Parathyroid adenoma (tissue), 2 donors: Measurements from ENCODE around the gene NFASC.

Experiments
- H2AFZ ChIP-seq: fragments of 300-600 bp; sonication (generic); one replicate; pipeline ENCODE4 v1.7.0; 2017; ENCODE audit warnings: antibody characterized with exemption, mild to moderate bottlenecking
- H3K27ac ChIP-seq: fragments of 300-600 bp; sonication (generic); one replicate; pipeline ENCODE4 v1.7.0; 2017
- H3K27me3 ChIP-seq: fragments of 300-600 bp; sonication (generic); one replicate; pipeline ENCODE4 v1.7.0; 2017; ENCODE audit warnings: low read length; ENCODE audit not compliant: control insufficient read depth, insufficient read depth
- H3K36me3 ChIP-seq: fragments of 300-600 bp; sonication (generic); one replicate; pipeline ENCODE4 v1.7.0; 2017; ENCODE audit warnings: low read length; ENCODE audit not compliant: control insufficient read depth, insufficient read depth
- H3K4me1 ChIP-seq: fragments of 300-600 bp; sonication (generic); one replicate; pipeline ENCODE4 v1.7.0; 2017; ENCODE audit warnings: control low read depth
- H3K4me2 ChIP-seq: fragments of 300-600 bp; sonication (generic); one replicate; pipeline ENCODE4 v1.7.0; 2017; ENCODE audit warnings: low read length
- H3K4me3 ChIP-seq: fragments of 300-600 bp; sonication (generic); one replicate; pipeline ENCODE4 v1.7.0; 2017; ENCODE audit warnings: low read depth, low read length
- H3K79me2 ChIP-seq: fragments of 300-600 bp; sonication (generic); one replicate; pipeline ENCODE4 v1.7.0; 2017; ENCODE audit warnings: control low read depth
- H3K9ac ChIP-seq: fragments of 300-600 bp; sonication (generic); one replicate; pipeline ENCODE4 v1.7.0; 2017; ENCODE audit warnings: mild to moderate bottlenecking
- H3K9me3 ChIP-seq: fragments of 300-600 bp; sonication (generic); one replicate; pipeline ENCODE4 v1.7.0; 2017; ENCODE audit warnings: low read length; ENCODE audit not compliant: control insufficient read depth
- TF ChIP-seq, protein P1 (sequence below): fragments of 300-600 bp; sonication (generic); IDR thresholded peaks from one replicate; pipeline ENCODE4 v1.7.0; 2017; ENCODE audit warnings: antibody characterized with exemption, mild to moderate bottlenecking
- donor health status: primary hyperparathyroidism.

The NFASC gene

DNA sequence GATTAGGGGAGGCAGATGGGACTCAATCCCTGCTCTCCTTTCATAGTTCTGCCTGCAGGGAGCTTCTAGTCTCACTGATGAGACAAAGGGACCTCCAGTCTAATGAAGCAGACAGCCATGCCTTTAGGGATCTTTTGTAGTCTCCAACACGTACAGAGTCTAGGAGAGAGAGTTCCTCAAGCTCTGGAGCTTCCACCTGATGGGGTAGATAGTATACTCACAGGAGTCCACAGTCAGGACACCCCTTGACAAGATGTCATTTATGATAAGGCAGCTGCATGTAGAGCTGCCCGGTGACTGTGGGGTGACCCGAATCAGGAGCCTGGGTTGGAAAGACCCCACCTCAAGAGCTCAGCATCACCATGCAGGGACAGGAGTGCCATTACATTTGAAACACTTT, 117.0 kb downstream of the NFASC start:
- H3K4me3 ChIP-seq: no peak overlapping the region
- no peaks in the 10 kb centered on the region for H3K4me1 ChIP-seq
- TF ChIP-seq, protein P1, sequence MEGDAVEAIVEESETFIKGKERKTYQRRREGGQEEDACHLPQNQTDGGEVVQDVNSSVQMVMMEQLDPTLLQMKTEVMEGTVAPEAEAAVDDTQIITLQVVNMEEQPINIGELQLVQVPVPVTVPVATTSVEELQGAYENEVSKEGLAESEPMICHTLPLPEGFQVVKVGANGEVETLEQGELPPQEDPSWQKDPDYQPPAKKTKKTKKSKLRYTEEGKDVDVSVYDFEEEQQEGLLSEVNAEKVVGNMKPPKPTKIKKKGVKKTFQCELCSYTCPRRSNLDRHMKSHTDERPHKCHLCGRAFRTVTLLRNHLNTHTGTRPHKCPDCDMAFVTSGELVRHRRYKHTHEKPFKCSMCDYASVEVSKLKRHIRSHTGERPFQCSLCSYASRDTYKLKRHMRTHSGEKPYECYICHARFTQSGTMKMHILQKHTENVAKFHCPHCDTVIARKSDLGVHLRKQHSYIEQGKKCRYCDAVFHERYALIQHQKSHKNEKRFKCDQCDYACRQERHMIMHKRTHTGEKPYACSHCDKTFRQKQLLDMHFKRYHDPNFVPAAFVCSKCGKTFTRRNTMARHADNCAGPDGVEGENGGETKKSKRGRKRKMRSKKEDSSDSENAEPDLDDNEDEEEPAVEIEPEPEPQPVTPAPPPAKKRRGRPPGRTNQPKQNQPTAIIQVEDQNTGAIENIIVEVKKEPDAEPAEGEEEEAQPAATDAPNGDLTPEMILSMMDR: no peak
- H3K27ac ChIP-seq: no peak overlapping the region
- H3K27me3 ChIP-seq: no peaks in the 10 kb centered on the region
- no peak overlapping the region for H2AFZ ChIP-seq
- no peaks in the 10 kb centered on the region for H3K79me2 ChIP-seq
- no peak overlapping the region for H3K4me2 ChIP-seq
- H3K36me3 ChIP-seq: no peaks in the 10 kb centered on the region
- no peaks in the 10 kb centered on the region for H3K9me3 ChIP-seq
- no peak overlapping the region for H3K9ac ChIP-seq

DNA sequence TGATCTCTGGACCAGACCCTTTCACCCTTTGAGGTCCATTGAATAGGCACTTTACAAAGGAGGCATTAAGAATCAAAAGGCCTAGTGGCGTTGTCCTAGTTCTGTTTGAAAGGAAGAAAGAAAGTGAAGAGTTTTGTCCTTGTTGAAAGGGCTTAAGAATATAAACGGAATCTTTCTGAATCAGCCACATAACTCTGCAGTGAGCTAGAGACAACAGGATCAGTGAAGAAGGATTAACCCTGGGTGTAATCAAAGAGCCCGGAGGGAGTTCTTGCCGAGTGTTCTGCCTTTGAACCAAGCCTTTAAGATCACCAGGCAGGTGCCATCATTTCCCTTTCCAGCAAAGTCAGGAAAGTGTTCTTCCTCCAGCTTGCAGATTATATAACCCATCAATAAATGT, 117.5 kb downstream of the NFASC start:
- Histone ChIP-seq H3K4me2 (no peak overlapping the region), H3K9me3 (no peaks in the 10 kb centered on the region), H3K4me3 (no peak overlapping the region), H3K9ac (no peak overlapping the region), H2AFZ (no peak overlapping the region), H3K79me2 (no peaks in the 10 kb centered on the region), H3K27me3 (no peaks in the 10 kb centered on the region), H3K4me1 (no peaks in the 10 kb centered on the region), H3K27ac (no peak overlapping the region), H3K36me3 (no peaks in the 10 kb centered on the region)
- TF ChIP-seq, protein P1: no peak

DNA sequence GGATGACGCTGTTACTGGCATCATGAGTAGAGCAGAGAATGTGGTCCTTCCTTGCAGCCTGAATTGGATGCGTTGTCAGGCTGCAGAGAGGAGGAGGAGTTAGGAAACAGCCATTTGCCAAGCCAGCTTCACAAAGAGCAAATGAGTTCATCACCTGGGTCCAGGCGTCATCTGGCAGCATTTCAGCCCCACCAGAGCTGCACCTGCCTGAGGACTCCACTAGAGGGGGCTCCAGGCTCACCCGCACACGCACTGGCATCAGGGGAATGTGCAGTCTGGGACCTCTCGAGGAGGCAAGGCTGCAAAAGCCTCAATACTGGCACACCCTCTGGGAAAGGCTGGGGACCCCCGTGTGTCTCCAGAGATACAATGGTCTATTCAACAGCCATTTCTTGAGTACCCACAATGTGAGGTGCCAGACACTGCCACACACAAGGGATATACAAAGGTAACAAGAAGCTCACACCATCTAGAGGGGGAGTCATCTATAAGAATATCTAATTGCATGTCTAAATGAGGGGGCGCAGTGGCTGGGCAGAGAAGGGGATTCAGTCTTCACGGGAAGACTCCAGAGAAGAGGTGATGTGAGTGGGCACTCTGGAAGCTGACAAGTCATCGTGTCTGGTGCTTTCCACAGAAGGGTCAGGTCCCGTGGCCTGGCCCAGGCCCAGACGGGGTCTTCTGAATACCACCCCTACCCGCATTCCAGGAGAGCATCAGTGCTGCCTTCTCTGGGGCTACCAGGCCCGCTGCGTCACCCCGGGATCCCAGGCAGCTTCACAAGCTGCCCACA, 118.8 kb downstream of the NFASC start:
- Histone ChIP-seq H3K9ac (no peak overlapping the region), H3K27me3 (no peaks in the 10 kb centered on the region), H3K9me3 (no peaks in the 10 kb centered on the region), H2AFZ (no peak overlapping the region), H3K4me3 (no peak overlapping the region), H3K4me2 (no peak overlapping the region), H3K36me3 (no peaks in the 10 kb centered on the region), H3K79me2 (no peaks in the 10 kb centered on the region), H3K4me1 (no peaks in the 10 kb centered on the region), H3K27ac (no peak overlapping the region)
- TF ChIP-seq, protein P1: peak; percentile 55

DNA sequence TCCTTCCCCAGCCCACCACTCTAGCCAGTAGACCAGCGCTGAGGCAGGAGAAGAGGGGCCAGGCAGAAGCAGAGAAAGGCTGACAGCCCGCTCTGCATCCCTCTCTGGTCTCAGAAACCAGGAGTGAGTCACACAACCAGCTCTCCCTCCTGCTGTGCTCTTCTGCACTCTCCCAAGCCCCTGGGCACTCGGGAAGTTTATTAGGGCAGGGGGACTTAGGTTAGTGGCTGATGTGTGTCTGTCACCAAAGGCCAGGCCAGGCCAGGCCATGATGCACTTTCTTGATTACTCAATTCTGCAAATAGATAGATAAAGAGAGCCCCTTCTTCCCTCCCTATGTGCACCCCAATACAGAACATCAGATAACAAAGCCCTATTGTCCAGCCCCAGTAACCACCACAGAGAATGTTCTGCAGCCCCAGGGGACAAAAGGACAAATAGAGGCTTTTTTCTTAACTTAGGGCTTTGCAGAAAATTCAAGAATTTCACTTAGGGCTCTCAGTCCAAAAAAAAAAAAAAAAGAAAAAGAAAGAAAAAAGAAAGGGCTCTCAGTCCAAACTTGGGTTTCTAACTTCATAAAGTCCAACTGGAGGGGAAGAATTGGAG, 119.5 kb downstream of the NFASC start:
- H3K4me1 ChIP-seq: no peaks in the 10 kb centered on the region
- no peaks in the 10 kb centered on the region for H3K27me3 ChIP-seq
- no peak overlapping the region for H3K27ac ChIP-seq
- H2AFZ ChIP-seq: no peak overlapping the region
- TF ChIP-seq, protein P1: no peak
- H3K4me2 ChIP-seq: no peak overlapping the region
- H3K36me3 ChIP-seq: no peaks in the 10 kb centered on the region
- H3K79me2 ChIP-seq: no peaks in the 10 kb centered on the region
- no peaks in the 10 kb centered on the region for H3K9me3 ChIP-seq
- no peak overlapping the region for H3K9ac ChIP-seq
- H3K4me3 ChIP-seq: no peak overlapping the region
